ENCODE measurements around the gene MPPE1. TPM values are rescaled to one million over a fixed set of nuclear protein-coding genes. Genes with fewer than 3 reads are reported as not detected.
"Not testable (repeated sequence)": the region's sequence is repeated elsewhere in the genome, so short reads cannot be mapped to it uniquely, and the experiment has no call there.

The MPPE1 gene
- total RNA-seq, 1 experiment from 2014 or later: 37.6 TPM

DNA sequence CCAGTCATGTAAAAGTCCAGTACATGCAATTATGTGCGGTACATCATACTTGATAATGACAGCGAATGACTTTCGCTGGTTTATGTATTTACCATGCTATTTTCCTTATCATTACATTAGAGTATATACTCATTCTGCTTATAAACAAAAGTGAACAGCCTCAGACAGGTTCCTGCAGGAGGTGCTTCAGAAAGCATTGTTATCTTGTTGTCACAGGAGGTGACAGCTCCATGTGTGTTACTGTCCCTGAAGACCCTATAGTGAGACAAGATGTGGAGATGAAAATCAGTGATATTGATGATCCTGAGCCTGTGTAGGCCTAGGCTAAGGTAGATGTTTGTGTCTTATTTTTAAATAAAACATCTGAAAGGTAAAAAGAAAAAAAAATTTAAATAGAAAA, 15.3 kb upstream of the MPPE1 start:
- H3K4me3 Mint-ChIP-seq (ENCODE audit: low read depth, unreplicated experiment): no peak overlapping the region
- DNase-seq: no peak
- H3K4me1 Mint-ChIP-seq (ENCODE audit: low read depth, unreplicated experiment): no peaks in the 10 kb centered on the region
- BruUV-seq (replicated peaks): no TSS peak
- TF ChIP-seq CTCF (IDR thresholded peaks at IDR 0.05; ENCODE audit: unreplicated experiment): no peak
- H3K9me3 Mint-ChIP-seq (ENCODE audit: low read depth, unreplicated experiment): no peaks in the 10 kb centered on the region
- intact Hi-C loops (cut with micrococcal nuclease; ENCODE audit: unreplicated experiment): no loop called here
- no peak overlapping the region for H3K27ac Mint-ChIP-seq (ENCODE audit: unreplicated experiment)
- H3K27me3 Mint-ChIP-seq (ENCODE audit: unreplicated experiment): peaks cover 31% of the 10 kb centered on the region
- H3K36me3 Mint-ChIP-seq (ENCODE audit: insufficient read depth, unreplicated experiment): no peaks in the 10 kb centered on the region
- CTCF ChIA-PET: interaction anchor here (0.8 to 1.0 kb wide), 2 partner anchors 9 to 58 kb away, joined by 3 read pairs; partner anchors contain the start of gene IMPA2

- H3K9me3 Mint-ChIP-seq (ENCODE audit: low read depth, unreplicated experiment); H3K4me3 Mint-ChIP-seq (ENCODE audit: low read depth, unreplicated experiment); DNase-seq; H3K36me3 Mint-ChIP-seq (ENCODE audit: insufficient read depth, unreplicated experiment); intact Hi-C loops (cut with micrococcal nuclease; ENCODE audit: unreplicated experiment); H3K27ac Mint-ChIP-seq (ENCODE audit: unreplicated experiment); CTCF ChIA-PET; H3K27me3 Mint-ChIP-seq (ENCODE audit: unreplicated experiment); BruUV-seq (replicated peaks); H3K4me1 Mint-ChIP-seq (ENCODE audit: low read depth, unreplicated experiment): not testable (repeated sequence)
Measured at GRCh38 chr18:11919522-11919921, 11.4 kb upstream of the MPPE1 start.

- intact Hi-C loops (cut with micrococcal nuclease; ENCODE audit: unreplicated experiment); BruUV-seq (replicated peaks); H3K9me3 Mint-ChIP-seq (ENCODE audit: low read depth, unreplicated experiment); DNase-seq; H3K4me3 Mint-ChIP-seq (ENCODE audit: low read depth, unreplicated experiment); H3K4me1 Mint-ChIP-seq (ENCODE audit: low read depth, unreplicated experiment); H3K27ac Mint-ChIP-seq (ENCODE audit: unreplicated experiment); H3K27me3 Mint-ChIP-seq (ENCODE audit: unreplicated experiment); H3K36me3 Mint-ChIP-seq (ENCODE audit: insufficient read depth, unreplicated experiment): not testable (repeated sequence)
- CTCF ChIA-PET: interaction anchor here (1.2 kb wide), 1 partner anchor 30 kb away, joined by 3 read pairs; no protein-coding TSS in a partner anchor
Measured at GRCh38 chr18:11916880-11917279, 8.8 kb upstream of the MPPE1 start.

- H3K27ac Mint-ChIP-seq (ENCODE audit: unreplicated experiment): peak overlapping the region; percentile 84
- H3K9me3 Mint-ChIP-seq (ENCODE audit: low read depth, unreplicated experiment): no peaks in the 10 kb centered on the region
- intact Hi-C loops (cut with micrococcal nuclease; ENCODE audit: unreplicated experiment): loop anchor here (2.0 kb wide), 1 partner anchor 59 kb away; the partner anchor contains the start of gene CHMP1B
- H3K4me1 Mint-ChIP-seq (ENCODE audit: low read depth, unreplicated experiment): peaks cover 13% of the 10 kb centered on the region
- H3K4me3 Mint-ChIP-seq (ENCODE audit: low read depth, unreplicated experiment): peak overlapping the region; percentile 82
- H3K36me3 Mint-ChIP-seq (ENCODE audit: insufficient read depth, unreplicated experiment): peaks cover 26% of the 10 kb centered on the region
- no peak for TF ChIP-seq CTCF (IDR thresholded peaks at IDR 0.05; ENCODE audit: unreplicated experiment)
- CTCF ChIA-PET: no interaction called here
- no TSS peak for BruUV-seq (replicated peaks)
- H3K27me3 Mint-ChIP-seq (ENCODE audit: unreplicated experiment): no peaks in the 10 kb centered on the region
- DNase-seq: no peak
Measured at GRCh38 chr18:11909591-11910026, 1.5 kb upstream of the MPPE1 start.

DNA sequence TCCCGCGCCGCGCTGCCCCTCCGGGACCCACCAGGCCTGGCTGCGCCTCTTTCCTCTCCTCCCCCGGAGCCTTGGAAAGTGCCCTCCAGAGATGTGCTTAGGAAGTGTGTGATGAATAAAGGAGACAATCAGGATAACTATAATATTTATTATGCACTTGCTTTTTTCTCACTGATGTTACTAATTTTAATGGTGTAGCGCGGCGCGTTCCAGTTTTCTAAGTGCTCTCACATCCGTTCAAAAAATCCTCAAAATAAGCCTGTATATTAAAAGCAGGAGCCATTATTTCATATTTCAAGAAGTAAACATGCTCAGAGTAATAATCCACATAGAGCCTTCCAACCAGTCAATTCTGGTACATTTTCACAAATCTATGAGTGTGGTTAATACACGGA, 941 bp upstream of the MPPE1 start:
- intact Hi-C loops (cut with micrococcal nuclease; ENCODE audit: unreplicated experiment): loop anchor here (2.0 kb wide), 1 partner anchor 58 kb away; the partner anchor contains the start of gene CHMP1B
- peak overlapping the region; percentile 82 for H3K4me3 Mint-ChIP-seq (ENCODE audit: low read depth, unreplicated experiment)
- TSS peak; percentile 94 for BruUV-seq (replicated peaks)
- DNase-seq: no peak
- CTCF ChIA-PET: no interaction called here
- H3K27ac Mint-ChIP-seq (ENCODE audit: unreplicated experiment): peak overlapping the region; percentile 84
- TF ChIP-seq CTCF (IDR thresholded peaks at IDR 0.05; ENCODE audit: unreplicated experiment): no peak
- peaks cover 14% of the 10 kb centered on the region for H3K4me1 Mint-ChIP-seq (ENCODE audit: low read depth, unreplicated experiment)
- H3K9me3 Mint-ChIP-seq (ENCODE audit: low read depth, unreplicated experiment): no peaks in the 10 kb centered on the region
- peaks cover 26% of the 10 kb centered on the region for H3K36me3 Mint-ChIP-seq (ENCODE audit: insufficient read depth, unreplicated experiment)
- H3K27me3 Mint-ChIP-seq (ENCODE audit: unreplicated experiment): no peaks in the 10 kb centered on the region
